GM18519 (cell line): ENCODE data around the gene BEND2.
"Not testable (repeated sequence)": the region's sequence is repeated elsewhere in the genome, so short reads cannot be mapped to it uniquely, and the experiment has no call there.

ENCODE experiments used
- ATAC-seq: cut with Tn5 transposase; IDR thresholded peaks from one replicate; pipeline ENCODE4 v1.9.1; 2021; ENCODE audit warnings: mild to moderate bottlenecking, moderate library complexity; ENCODE audit not compliant: unreplicated experiment, low FRiP score

Gene BEND2

GRCh38 chrX:18220786-18221185 lies at the start of gene BEND2:
BEND2 (minus strand) TSS chrX:18220886; CDS start chrX:18220750, 136 bp downstream.
- ATAC-seq: no peak

GRCh38 chrX:18255059-18255458 lies 34.4 kb upstream of the BEND2 start:
- no peak for ATAC-seq

- no peak for ATAC-seq
Observed at GRCh38 chrX:18252644-18253359, 32.1 kb upstream of the BEND2 start.

GRCh38 chrX:18229646-18230045 lies 9.0 kb upstream of the BEND2 start:
- ATAC-seq: not testable (repeated sequence)

GRCh38 chrX:18228069-18228468 lies 7.4 kb upstream of the BEND2 start:
- ATAC-seq: no peak

GRCh38 chrX:18227458-18227857 lies 6.8 kb upstream of the BEND2 start:
- ATAC-seq: no peak

- no peak for ATAC-seq
Observed at GRCh38 chrX:18210470-18210869, 10.2 kb downstream of the BEND2 start.

GRCh38 chrX:18206657-18207056 lies 14.0 kb downstream of the BEND2 start:
- no peak for ATAC-seq

GRCh38 chrX:18203631-18204030 lies 17.1 kb downstream of the BEND2 start:
- no peak for ATAC-seq

- no peak for ATAC-seq
Observed at GRCh38 chrX:18194688-18195087, 26.0 kb downstream of the BEND2 start.

- no peak for ATAC-seq
Observed at GRCh38 chrX:18179446-18179845, 41.2 kb downstream of the BEND2 start.

- no peak for ATAC-seq
Observed at GRCh38 chrX:18174971-18175370, 45.7 kb downstream of the BEND2 start.

- no peak for ATAC-seq
Observed at GRCh38 chrX:18174209-18174608, 46.5 kb downstream of the BEND2 start.

GRCh38 chrX:18173494-18174180 lies 47.0 kb downstream of the BEND2 start:
- no peak for ATAC-seq

GRCh38 chrX:18172970-18173369 lies 47.7 kb downstream of the BEND2 start:
- ATAC-seq: no peak

GRCh38 chrX:18170910-18171309 lies 49.8 kb downstream of the BEND2 start:
- ATAC-seq: no peak

GRCh38 chrX:18166068-18166467 lies 54.6 kb downstream of the BEND2 start:
- ATAC-seq: no peak

- ATAC-seq: no peak
Observed at GRCh38 chrX:18160369-18160768, 60.3 kb downstream of the BEND2 start.

- no peak for ATAC-seq
Observed at GRCh38 chrX:18158963-18159362, 61.7 kb downstream of the BEND2 start.

- no peak for ATAC-seq
Observed at GRCh38 chrX:18151649-18152048, 69.0 kb downstream of the BEND2 start.

GRCh38 chrX:18151157-18151556 lies 69.5 kb downstream of the BEND2 start:
- no peak for ATAC-seq

GRCh38 chrX:18149454-18149853 lies 71.2 kb downstream of the BEND2 start:
- ATAC-seq: no peak
